ENCODE results near the gene NPR3. TPM values are rescaled to one million over a fixed set of nuclear protein-coding genes. Genes with fewer than 3 reads are reported as not detected.

Gene NPR3, protein sequence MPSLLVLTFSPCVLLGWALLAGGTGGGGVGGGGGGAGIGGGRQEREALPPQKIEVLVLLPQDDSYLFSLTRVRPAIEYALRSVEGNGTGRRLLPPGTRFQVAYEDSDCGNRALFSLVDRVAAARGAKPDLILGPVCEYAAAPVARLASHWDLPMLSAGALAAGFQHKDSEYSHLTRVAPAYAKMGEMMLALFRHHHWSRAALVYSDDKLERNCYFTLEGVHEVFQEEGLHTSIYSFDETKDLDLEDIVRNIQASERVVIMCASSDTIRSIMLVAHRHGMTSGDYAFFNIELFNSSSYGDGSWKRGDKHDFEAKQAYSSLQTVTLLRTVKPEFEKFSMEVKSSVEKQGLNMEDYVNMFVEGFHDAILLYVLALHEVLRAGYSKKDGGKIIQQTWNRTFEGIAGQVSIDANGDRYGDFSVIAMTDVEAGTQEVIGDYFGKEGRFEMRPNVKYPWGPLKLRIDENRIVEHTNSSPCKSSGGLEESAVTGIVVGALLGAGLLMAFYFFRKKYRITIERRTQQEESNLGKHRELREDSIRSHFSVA
- total RNA-seq = 18.3 TPM
- long read RNA-seq, full-length matches to known transcripts = 8 of 17 reads
- long read RNA-seq, partial matches to known transcripts = 3 of 17 reads
- long read RNA-seq, other reads (novel, unspliced or antisense) = 6 of 17 reads

DNA sequence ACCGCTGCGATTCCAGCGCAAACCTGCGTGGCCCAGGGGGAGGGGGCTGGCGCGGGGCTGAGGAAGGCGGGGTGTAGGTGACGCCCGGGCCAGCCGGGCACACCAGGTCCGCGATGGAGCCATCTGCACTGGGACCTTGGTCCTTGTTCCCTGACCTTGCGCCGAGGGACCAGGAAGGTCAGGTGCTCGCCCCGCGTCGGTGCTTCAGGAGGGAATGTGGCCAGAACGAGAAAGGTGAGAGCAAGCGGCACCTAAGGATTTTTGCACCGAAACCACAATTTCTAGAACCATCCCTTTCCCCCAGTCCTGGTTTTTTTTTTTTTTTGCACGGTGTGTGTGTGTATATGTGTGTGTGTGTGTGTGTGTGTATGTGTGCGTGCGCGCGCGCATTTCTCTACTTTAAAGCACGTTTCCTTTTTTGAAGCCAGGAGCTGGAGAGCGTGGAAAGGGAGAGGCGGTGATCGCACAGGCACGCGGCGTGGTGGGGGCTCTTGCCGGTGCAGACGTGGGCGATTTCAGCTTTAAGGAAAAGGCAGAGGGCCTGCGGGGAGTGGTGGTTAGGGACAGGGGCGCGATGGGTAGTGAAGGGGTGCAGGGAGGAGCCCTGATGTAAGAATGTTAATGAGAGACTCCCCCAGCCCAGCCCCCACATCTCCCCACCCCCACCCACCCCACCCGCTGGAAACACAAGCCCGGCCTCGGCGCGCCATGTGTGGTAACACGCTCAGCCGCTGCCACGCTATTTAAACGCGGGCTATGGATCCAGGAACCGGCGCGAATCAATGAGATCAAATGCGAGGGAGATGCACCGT is at the start of gene NPR3:
Gene NPR3 (plus strand): TSS at position 772 of the 812 bp plus-strand sequence. CDS start 456 bp downstream, outside the sequence.
- intact Hi-C loops (cut with DNase I) = no loop called here
- ATAC-seq (ENCODE audit: poor library complexity) (peak; percentile 63), DNase-seq (peak; percentile 48)

DNA sequence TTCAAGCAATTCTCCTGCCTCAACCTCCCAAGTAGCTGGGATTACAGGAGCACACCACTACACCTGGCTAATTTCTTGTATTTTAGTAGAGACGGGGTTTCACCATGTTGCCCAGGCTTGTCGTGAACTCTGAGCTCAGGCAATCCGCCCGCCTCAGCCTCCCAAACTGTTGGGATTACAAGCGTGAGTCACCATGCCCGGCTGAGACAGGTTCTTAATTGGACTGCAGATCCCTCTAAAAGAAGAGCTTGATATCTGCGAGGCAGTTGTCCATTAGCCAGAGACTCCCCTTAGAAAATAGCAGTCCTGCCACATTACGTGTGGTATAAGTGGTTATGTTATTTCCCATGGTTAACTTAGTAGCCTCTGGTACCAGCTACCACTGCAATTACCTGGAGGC is 46.6 kb upstream of the NPR3 start:
- DNase-seq (no peak), ATAC-seq (ENCODE audit: poor library complexity) (no peak)
- intact Hi-C loops (cut with DNase I) = no loop called here

DNA sequence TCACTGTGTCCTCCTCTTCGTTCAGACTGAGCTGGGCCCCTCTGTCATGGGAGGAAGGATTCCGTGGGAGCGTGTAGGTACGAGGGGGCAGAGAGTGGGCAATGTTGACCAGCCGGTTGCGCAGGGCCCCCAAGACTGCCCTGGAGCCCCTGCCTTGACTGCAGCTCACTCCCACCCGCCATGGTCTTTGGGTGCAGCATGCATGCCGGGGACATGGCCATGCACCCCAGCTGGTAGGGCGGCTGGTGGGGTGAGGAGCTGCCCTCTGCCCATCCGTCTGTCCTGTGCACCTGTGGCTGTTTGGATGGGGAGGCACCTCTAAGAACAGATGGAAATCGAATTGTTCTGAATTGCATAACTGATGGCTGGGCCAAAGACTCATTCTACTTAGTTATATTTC is 42.6 kb upstream of the NPR3 start:
- ATAC-seq (ENCODE audit: poor library complexity) (no peak), DNase-seq (no peak)
- intact Hi-C loops (cut with DNase I) = no loop called here

DNA sequence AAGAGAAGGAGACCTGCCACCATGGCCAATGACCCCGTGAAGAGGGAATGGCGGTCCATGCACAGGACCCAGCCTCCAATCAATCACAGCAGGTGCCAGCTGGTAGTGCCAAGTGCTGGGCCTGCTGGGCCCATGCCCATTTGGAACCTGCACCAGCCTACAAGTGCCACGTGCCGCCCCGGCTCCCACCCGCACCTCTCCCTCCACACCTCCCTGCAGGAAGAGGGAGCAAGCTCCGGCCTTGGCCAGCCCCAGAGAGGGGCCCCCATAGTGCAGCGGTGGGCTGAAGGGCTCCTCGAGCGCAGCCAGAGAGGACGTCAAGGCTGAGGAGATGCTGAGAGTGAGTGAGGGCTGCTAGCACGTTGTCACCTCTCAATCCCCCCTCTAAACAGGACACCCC is 37.8 kb upstream of the NPR3 start:
- no peak for DNase-seq
- ATAC-seq (ENCODE audit: poor library complexity) = no peak
- intact Hi-C loops (cut with DNase I) = no loop called here

DNA sequence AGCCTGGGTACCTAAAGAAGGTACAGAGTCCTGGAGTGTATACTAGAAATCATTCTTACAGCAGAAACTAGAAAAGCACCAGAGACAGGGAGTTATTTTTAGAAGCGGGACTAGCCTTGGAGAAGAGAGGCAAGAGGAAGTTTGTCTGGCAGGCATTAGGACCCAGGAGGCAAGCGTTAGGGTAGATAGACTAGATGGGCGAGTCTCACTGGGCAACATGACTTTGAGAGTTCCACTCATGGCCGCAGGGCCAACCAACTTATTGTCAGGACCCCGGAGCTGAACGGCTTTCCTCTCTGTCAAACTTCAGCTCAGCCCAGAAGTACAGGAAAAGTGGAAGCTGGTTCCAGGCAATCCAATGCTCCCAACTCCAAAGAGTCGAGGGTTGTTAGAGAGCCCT is 34.1 kb upstream of the NPR3 start:
- DNase-seq (no peak), ATAC-seq (ENCODE audit: poor library complexity) (no peak)
- intact Hi-C loops (cut with DNase I) = no loop called here

DNA sequence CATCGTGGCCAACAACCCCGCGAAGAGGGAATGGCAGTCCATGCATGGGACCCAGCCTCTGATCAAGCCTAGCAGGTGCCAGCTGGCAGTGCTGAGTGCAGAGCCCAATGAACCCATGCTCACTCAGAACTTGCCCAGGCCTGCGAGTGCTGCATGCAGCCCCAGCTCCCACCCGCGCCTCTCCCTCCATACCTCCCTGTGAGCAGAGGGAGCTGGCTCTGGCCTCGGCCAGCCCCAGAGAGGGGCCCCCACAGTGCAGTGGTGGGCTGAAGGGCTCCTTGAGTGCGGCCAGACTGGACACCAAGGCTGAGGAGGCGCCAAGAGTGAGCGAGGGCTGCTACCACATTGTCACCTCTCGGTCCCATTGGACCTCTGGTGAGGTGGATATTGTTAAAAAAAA is 32.6 kb upstream of the NPR3 start:
- ATAC-seq (ENCODE audit: poor library complexity) (no peak), DNase-seq (no peak)
- intact Hi-C loops (cut with DNase I) = no loop called here

DNA sequence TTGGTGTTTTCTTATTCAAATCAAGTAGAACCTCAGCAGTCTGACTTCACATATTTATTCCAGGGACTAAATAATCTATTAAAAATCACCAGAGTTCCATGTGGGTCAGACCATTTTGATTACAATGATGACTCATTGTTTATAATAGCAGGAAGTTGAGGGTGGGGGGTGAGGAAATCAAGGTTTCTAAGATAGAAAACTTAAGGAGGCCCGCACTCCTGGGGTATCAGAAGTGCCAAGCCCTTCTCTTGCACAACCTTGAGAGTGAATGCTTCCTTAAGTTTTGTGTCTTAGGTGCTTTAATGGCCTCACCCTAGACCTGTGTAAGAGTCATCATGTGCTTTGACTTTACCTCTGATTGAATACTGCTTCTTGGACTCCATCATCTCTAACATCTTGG is 31.9 kb upstream of the NPR3 start:
- ATAC-seq (ENCODE audit: poor library complexity) = no peak
- intact Hi-C loops (cut with DNase I) = no loop called here
- no peak for DNase-seq

DNA sequence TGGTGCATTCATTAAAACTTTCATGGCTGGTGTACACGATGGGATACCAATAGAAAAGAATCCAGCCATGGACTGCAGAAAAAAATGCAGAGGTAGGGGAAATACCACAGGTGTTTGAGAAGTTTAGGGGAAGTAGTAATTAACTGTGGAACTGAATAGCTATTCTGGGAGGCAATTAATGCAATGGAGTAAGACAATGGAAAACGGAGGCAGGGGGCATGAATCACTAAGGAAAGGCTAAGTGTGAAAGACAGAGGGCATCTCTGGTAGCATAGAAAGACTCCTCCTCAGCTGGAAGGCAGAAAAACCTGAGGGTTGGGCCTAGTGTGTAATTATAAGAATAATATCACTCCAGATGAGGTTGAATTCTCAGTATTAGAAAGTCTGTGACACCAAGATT is 30.9 kb upstream of the NPR3 start:
- intact Hi-C loops (cut with DNase I) = no loop called here
- no peak for ATAC-seq (ENCODE audit: poor library complexity)
- DNase-seq = no peak

DNA sequence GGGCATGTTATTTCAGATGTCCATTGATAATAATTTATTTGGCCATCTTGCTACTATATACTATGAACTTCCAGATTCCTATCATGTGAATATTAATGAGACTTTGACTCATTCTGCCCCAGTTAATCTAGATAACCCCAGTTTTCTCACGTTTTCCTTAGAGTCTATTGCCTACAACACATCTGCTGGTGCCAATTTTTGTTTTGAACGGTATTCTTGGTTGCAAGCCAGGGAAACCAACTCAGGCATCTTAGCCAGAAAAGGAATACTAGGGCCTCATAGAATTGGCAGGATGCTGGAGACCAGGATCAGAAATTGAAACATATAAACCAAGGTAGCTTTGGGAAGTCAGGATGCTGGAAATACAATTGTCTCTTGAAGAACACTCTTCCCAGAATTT is 28.0 kb upstream of the NPR3 start:
- no peak for DNase-seq
- no peak for ATAC-seq (ENCODE audit: poor library complexity)
- intact Hi-C loops (cut with DNase I) = no loop called here

DNA sequence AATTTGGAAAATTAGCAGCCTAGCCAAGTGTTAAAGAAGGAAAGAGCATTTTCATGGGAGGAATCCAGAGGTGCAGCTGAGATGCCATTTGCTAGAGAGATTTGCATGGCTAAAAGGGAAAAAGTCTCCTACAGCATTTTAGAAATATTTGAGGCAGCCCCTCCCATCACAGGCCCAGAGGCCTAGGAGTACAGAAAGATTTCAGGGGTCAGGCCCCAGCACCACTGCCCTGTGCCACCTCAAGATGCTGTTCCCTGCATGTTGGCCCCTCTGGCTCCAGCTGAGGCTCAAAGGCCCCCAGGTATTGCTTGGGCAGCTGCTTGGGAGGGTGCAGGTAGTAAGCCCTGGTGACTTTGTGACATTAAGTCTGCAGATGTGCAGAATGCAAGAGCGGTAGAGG is 26.9 kb upstream of the NPR3 start:
- intact Hi-C loops (cut with DNase I) = no loop called here
- ATAC-seq (ENCODE audit: poor library complexity) (no peak), DNase-seq (no peak)

DNA sequence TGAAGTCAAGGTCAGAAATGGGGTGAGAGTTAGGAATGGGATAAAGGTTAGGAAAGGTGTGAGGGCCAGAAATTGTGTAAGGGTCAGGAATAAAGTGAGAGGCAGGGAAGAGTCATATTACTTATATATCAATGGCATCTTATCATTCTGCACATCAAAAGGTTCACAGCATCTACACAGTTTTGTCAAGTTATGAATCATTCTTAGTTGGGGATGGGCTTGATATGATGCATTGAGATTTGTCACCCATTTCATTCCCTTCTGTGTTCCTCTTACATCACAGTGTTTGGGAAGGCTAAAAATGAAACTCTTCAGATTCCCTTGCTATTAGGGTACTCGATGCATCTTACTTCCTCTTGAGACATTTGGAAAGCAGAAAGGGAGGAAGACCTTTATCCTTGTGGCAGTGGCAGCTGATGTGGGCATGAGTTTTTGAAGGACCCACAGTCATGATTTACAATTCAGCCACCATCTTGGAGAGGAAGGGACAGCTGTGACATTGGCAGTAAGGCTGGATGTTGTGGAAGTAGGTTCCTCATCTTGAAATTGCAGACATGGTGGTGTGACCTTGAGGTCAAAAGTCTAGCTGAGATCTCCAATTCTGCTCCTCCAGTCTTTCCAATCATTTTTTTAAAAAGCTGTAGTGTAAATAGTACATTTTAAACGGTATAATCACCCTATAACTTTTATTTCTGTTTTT is 24.2 kb upstream of the NPR3 start:
- no peak for DNase-seq
- ATAC-seq (ENCODE audit: poor library complexity) = no peak
- intact Hi-C loops (cut with DNase I) = no loop called here

DNA sequence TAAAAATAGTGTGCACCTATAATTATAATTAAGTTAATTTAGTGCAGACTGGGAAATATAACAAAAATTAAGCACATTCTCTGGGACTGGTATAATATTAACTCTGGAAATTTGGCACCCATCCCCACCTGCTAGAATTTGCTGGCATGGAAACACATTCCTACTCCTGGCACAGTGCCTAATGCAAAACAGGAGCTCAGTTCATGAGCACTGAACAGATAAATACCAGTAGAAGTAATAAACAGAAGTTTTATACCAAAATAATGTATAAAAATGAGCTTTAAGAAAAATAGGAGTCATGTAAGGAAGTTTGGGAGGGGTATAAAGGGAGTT is 23.7 kb upstream of the NPR3 start:
- intact Hi-C loops (cut with DNase I) = no loop called here
- DNase-seq = no peak
- ATAC-seq (ENCODE audit: poor library complexity) = peak; percentile 91

DNA sequence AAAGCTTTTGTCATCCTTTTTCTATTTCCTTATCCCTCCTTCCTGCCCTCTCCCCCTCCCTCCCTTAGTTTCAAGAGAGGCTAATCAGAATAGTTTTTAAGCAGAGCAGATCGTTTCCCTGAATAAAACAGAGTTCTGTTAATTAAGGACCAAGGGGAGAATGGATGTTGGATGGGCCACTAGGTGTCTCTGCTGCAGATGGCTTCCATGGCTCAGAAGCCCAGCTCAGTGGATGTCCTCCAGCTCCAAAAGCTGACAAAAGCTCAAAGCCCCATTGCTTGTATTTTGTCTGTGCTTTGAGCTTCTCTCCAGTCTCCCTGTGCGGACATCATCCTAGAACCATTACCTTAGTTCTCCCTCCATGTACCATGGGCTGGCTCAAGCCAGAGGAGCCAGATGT is 21.0 kb upstream of the NPR3 start:
- intact Hi-C loops (cut with DNase I) = no loop called here
- ATAC-seq (ENCODE audit: poor library complexity) = no peak
- no peak for DNase-seq

DNA sequence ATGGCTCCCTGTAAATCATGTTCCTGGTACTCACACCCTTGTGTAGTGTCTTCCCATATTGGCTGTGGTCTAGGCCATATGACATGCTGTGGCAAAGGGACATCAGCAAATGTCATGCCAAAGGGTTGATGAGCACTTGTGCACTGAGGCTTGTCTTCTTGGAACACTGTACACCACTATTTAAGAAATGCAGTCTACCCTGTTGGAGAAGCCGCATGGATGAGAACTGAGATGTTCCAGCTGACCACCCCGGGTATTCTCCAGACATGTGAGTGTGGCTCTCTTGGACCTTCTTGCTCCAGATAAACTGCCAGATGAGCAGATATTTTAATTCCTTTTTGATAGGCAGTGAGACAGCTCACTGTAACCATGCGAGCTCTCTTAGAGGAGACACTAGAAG is 20.5 kb upstream of the NPR3 start:
- no peak for DNase-seq
- no peak for ATAC-seq (ENCODE audit: poor library complexity)
- intact Hi-C loops (cut with DNase I) = no loop called here

DNA sequence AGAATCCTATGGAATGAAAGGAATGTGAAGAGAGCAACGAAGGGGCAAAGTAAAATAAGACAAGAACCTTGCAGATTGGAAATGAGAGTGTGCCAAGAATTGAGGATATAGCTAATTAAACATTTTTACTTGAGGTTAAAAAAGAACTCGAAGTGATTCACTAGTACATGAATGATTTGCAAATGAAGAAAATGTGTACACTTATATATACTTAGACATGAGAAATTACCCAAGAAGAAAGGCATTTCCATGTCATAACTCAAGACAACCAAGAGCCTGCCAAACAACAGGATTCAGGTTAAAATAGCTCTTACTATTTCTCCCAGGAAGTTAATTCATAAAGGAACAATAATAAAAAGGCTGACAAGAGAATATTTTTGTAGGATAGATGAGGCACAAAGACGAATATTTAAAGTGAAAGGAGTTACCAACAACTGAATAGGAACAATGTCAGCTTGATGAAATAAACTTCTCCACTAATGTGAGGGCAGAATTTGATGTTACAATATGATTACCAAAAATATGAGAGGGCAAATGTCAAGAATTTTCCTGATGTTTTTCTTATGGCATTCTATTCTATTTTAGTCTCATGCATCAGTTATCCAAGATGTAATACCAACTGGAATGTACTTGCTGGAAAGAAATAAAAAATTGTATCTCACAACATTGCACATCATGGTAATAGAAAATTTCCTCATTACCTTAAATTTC is 18.9 kb upstream of the NPR3 start:
- DNase-seq = no peak
- ATAC-seq (ENCODE audit: poor library complexity) = no peak
- intact Hi-C loops (cut with DNase I) = no loop called here

DNA sequence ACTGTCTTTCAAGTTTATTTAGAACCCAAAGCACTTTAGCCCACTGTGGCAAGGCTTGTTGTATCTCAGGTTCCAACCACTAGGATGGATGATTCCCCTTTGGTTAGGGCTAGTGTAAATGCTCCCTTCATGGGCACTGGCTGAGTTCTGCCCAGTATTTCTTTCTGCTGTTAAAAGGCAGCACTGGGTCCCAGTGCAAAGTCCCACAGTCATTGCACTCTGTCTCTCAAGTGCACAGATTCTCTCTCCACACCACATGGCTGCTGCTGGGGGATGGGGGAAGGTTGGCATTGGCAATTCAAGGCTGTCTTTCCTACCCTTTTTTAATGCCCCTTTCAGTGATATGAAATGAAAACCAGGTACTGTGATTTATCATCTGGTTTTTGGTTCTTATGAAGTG is 7.2 kb upstream of the NPR3 start:
- no peak for ATAC-seq (ENCODE audit: poor library complexity)
- no peak for DNase-seq
- intact Hi-C loops (cut with DNase I) = loop anchor here (10.0 kb wide), 2 partner anchors 481 to 591 kb away; no protein-coding TSS in a partner anchor

DNA sequence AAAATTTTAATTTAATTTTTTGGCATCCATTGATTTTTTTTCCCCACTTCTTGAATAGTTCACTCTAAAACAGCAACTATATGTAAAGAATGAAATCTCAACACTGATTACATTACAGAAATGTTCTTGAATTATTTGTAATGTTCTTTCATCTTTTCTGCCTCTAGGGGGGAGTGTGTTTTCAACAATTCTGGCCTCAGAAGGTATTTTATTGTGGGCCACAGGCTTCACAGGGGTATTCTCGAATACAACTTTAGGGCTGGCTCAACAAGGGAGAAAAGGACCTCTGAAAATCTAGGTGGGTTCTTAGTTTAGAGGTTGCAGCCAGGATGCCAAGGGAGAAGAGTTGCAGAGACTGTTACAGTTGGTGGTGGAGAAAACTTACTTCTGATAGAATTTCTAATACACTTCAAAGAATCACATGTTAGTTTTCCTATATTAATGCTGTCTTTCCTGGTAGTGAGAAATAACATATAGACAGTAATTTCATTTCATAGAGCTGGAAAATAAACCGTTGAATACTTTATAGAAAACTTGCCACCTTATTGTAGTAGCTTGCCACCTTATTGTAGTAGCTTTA is 3.6 kb upstream of the NPR3 start:
- ATAC-seq (ENCODE audit: poor library complexity) (no peak), DNase-seq (no peak)
- intact Hi-C loops (cut with DNase I) = loop anchor here (10.0 kb wide), 2 partner anchors 477 to 587 kb away; no protein-coding TSS in a partner anchor

DNA sequence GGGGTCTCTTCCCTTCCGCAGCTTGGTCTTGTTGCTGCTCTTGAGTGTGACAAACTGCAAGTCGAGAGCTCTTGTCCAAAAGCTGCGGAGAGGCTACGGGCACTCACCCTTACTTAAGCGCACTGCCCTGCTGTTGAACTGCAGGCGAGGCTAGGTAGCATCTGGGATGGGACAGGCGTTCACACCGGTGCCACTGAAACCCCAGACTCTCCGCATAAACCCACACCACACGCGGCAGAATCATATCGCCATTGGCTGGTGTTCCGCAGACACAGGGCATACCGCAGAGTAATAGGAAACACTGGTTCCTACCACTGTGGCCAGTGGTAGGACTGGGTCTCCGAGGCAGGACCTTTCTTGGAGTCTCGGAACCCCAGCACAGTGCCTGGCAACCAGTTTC is 2.2 kb upstream of the NPR3 start:
- intact Hi-C loops (cut with DNase I) = loop anchor here (10.0 kb wide), 2 partner anchors 476 to 586 kb away; no protein-coding TSS in a partner anchor
- no peak for DNase-seq
- no peak for ATAC-seq (ENCODE audit: poor library complexity)
